ENCODE data around the gene FRMD4A. TPM values are rescaled to one million over a fixed set of nuclear protein-coding genes. Genes with fewer than 3 reads are reported as not detected.

FRMD4A gene
- total RNA-seq, 2 experiments from 2014 or later: 0.25 TPM; not detected in 1

GRCh38 chr10:14040787-14041631, 289.7 kb downstream of the FRMD4A start:
- Mint-ChIP-seq H3K9me3 (no peaks in the 10 kb centered on the region), H3K4me3 (no peak overlapping the region), H3K27ac (no peak overlapping the region), H3K4me1 (peaks cover 2% of the 10 kb centered on the region), H3K36me3 (ENCODE audit: low read depth) (no peaks in the 10 kb centered on the region), H3K27me3 (peaks cover 1% of the 10 kb centered on the region)
- CTCF ChIA-PET: interaction anchor here (2.3 kb wide), 1 partner anchor 10 kb away, joined by 6 read pairs; no protein-coding TSS in a partner anchor
- DNase-seq: no peak
- POLR2A ChIA-PET: no interaction called here

GRCh38 chr10:14039968-14040668, 290.6 kb downstream of the FRMD4A start:
- H3K9me3 Mint-ChIP-seq: no peaks in the 10 kb centered on the region
- no peak overlapping the region for H3K27ac Mint-ChIP-seq
- ChIA-PET POLR2A (no interaction called here), CTCF (no interaction called here)
- no peak for DNase-seq
- no peaks in the 10 kb centered on the region for H3K36me3 Mint-ChIP-seq (ENCODE audit: low read depth)
- peaks cover 1% of the 10 kb centered on the region for H3K27me3 Mint-ChIP-seq
- peaks cover 2% of the 10 kb centered on the region for H3K4me1 Mint-ChIP-seq
- H3K4me3 Mint-ChIP-seq: no peak overlapping the region

GRCh38 chr10:14036233-14036632, 294.5 kb downstream of the FRMD4A start:
- no peak for DNase-seq
- Mint-ChIP-seq H3K27ac (no peak overlapping the region), H3K36me3 (ENCODE audit: low read depth) (no peaks in the 10 kb centered on the region), H3K27me3 (peaks cover 1% of the 10 kb centered on the region), H3K9me3 (no peaks in the 10 kb centered on the region), H3K4me1 (peaks cover 8% of the 10 kb centered on the region), H3K4me3 (no peak overlapping the region)
- ChIA-PET POLR2A (no interaction called here), CTCF (no interaction called here)

GRCh38 chr10:14035506-14035905, 295.2 kb downstream of the FRMD4A start:
- Mint-ChIP-seq H3K27ac (no peak overlapping the region), H3K27me3 (peaks cover 4% of the 10 kb centered on the region), H3K4me1 (peaks cover 8% of the 10 kb centered on the region), H3K9me3 (no peaks in the 10 kb centered on the region), H3K36me3 (ENCODE audit: low read depth) (no peaks in the 10 kb centered on the region), H3K4me3 (no peak overlapping the region)
- DNase-seq: no peak
- ChIA-PET POLR2A (no interaction called here), CTCF (no interaction called here)

- ChIA-PET CTCF (no interaction called here), POLR2A (no interaction called here)
- Mint-ChIP-seq H3K36me3 (ENCODE audit: low read depth) (no peaks in the 10 kb centered on the region), H3K27ac (no peak overlapping the region), H3K4me3 (no peak overlapping the region), H3K4me1 (peaks cover 8% of the 10 kb centered on the region), H3K9me3 (no peaks in the 10 kb centered on the region), H3K27me3 (peaks cover 4% of the 10 kb centered on the region)
- peak; percentile 29 for DNase-seq
Measured at GRCh38 chr10:14032406-14032998, 298.2 kb downstream of the FRMD4A start.

GRCh38 chr10:14026325-14026724, 304.4 kb downstream of the FRMD4A start:
- no peak for DNase-seq
- Mint-ChIP-seq H3K36me3 (ENCODE audit: low read depth) (no peaks in the 10 kb centered on the region), H3K4me3 (no peak overlapping the region), H3K27ac (no peak overlapping the region), H3K27me3 (peaks cover 23% of the 10 kb centered on the region), H3K9me3 (no peaks in the 10 kb centered on the region), H3K4me1 (peaks cover 10% of the 10 kb centered on the region)
- CTCF ChIA-PET: interaction anchor here (0.5 kb wide), 1 partner anchor 309 kb away, joined by 3 read pairs; no protein-coding TSS in a partner anchor
- POLR2A ChIA-PET: no interaction called here

- Mint-ChIP-seq H3K4me3 (no peak overlapping the region), H3K4me1 (peaks cover 10% of the 10 kb centered on the region), H3K27me3 (peaks cover 21% of the 10 kb centered on the region), H3K36me3 (ENCODE audit: low read depth) (no peaks in the 10 kb centered on the region), H3K9me3 (no peaks in the 10 kb centered on the region), H3K27ac (no peak overlapping the region)
- CTCF ChIA-PET: no interaction called here
- POLR2A ChIA-PET: no interaction called here
- no peak for DNase-seq
Measured at GRCh38 chr10:14025283-14026189, 305.2 kb downstream of the FRMD4A start.

GRCh38 chr10:14024329-14025202, 306.2 kb downstream of the FRMD4A start:
- H3K9me3 Mint-ChIP-seq: no peaks in the 10 kb centered on the region
- ChIA-PET CTCF (no interaction called here), POLR2A (interaction anchor here (0.6 kb wide), 1 partner anchor 74 kb away, joined by 6 read pairs; no protein-coding TSS in a partner anchor)
- no peaks in the 10 kb centered on the region for H3K36me3 Mint-ChIP-seq (ENCODE audit: low read depth)
- no peak overlapping the region for H3K27ac Mint-ChIP-seq
- peaks cover 21% of the 10 kb centered on the region for H3K27me3 Mint-ChIP-seq
- DNase-seq: no peak
- H3K4me1 Mint-ChIP-seq: peaks cover 10% of the 10 kb centered on the region
- H3K4me3 Mint-ChIP-seq: no peak overlapping the region

GRCh38 chr10:14023673-14024328, 306.9 kb downstream of the FRMD4A start:
- ChIA-PET CTCF (no interaction called here), POLR2A (interaction anchor here (0.6 kb wide), 1 partner anchor 75 kb away, joined by 6 read pairs; no protein-coding TSS in a partner anchor)
- peaks cover 3% of the 10 kb centered on the region for H3K9me3 Mint-ChIP-seq
- DNase-seq: no peak
- H3K4me3 Mint-ChIP-seq: no peak overlapping the region
- H3K36me3 Mint-ChIP-seq (ENCODE audit: low read depth): no peaks in the 10 kb centered on the region
- H3K4me1 Mint-ChIP-seq: peaks cover 10% of the 10 kb centered on the region
- peaks cover 21% of the 10 kb centered on the region for H3K27me3 Mint-ChIP-seq
- no peak overlapping the region for H3K27ac Mint-ChIP-seq

GRCh38 chr10:14022954-14023672, 307.6 kb downstream of the FRMD4A start:
- no peak for DNase-seq
- Mint-ChIP-seq H3K4me3 (no peak overlapping the region), H3K27me3 (peaks cover 24% of the 10 kb centered on the region), H3K9me3 (peaks cover 8% of the 10 kb centered on the region), H3K27ac (no peak overlapping the region), H3K36me3 (ENCODE audit: low read depth) (no peaks in the 10 kb centered on the region), H3K4me1 (peaks cover 10% of the 10 kb centered on the region)
- ChIA-PET CTCF (no interaction called here), POLR2A (no interaction called here)

- no peaks in the 10 kb centered on the region for H3K36me3 Mint-ChIP-seq (ENCODE audit: low read depth)
- CTCF ChIA-PET: no interaction called here
- peaks cover 8% of the 10 kb centered on the region for H3K9me3 Mint-ChIP-seq
- DNase-seq: no peak
- no peak overlapping the region for H3K4me3 Mint-ChIP-seq
- peaks cover 10% of the 10 kb centered on the region for H3K4me1 Mint-ChIP-seq
- POLR2A ChIA-PET: no interaction called here
- H3K27me3 Mint-ChIP-seq: peaks cover 24% of the 10 kb centered on the region
- H3K27ac Mint-ChIP-seq: no peak overlapping the region
Measured at GRCh38 chr10:14022052-14022451, 308.7 kb downstream of the FRMD4A start.
